Measurements from ENCODE around the gene WRAP53. TPM values are rescaled to one million over a fixed set of nuclear protein-coding genes. Genes with fewer than 3 reads are reported as not detected.

Gene WRAP53
- total and polyA plus RNA-seq, 10 donors: 8.5 to 21.8 (median 9.8) TPM

Other genes starting within 250 kb of the WRAP53 start
- 1 to 10 TPM; 1.0 to 5.5 (median 3.2) TPM for gene FGF11, start 249.0 kb upstream of the WRAP53 start, total RNA-seq
- 1 to 10 TPM; 1.5 to 3.5 (median 2.0) TPM for gene FGF11, start 249.0 kb upstream of the WRAP53 start, polyA plus RNA-seq
- gene CHRNB1, start 243.4 kb upstream of the WRAP53 start, total RNA-seq: 10 to 100 TPM in 5 of 7 donors, 1 to 10 TPM in 2; 7.3 to 12.9 (median 11.4) TPM
- 10 to 100 TPM in 2 of 3 donors, 1 to 10 TPM in 1; 7.3 to 12.4 (median 11.1) TPM for gene CHRNB1, start 243.4 kb upstream of the WRAP53 start, polyA plus RNA-seq
- 10 to 100 TPM; 38.7 to 68.8 (median 46.5) TPM for gene ZBTB4, start 208.8 kb upstream of the WRAP53 start, total RNA-seq
- gene ZBTB4, start 208.8 kb upstream of the WRAP53 start, polyA plus RNA-seq: 10 to 100 TPM; 10.5 to 23.7 (median 12.3) TPM
- gene SLC35G6, start 207.0 kb upstream of the WRAP53 start, total RNA-seq: not detected
- under 1 TPM in 1 of 3 donors, not detected in 2; 0.13 TPM for gene SLC35G6, start 207.0 kb upstream of the WRAP53 start, polyA plus RNA-seq
- gene POLR2A, start 204.1 kb upstream of the WRAP53 start, total RNA-seq: 100 to 1,000 TPM; 108 to 196 (median 173) TPM
- gene POLR2A, start 204.1 kb upstream of the WRAP53 start, polyA plus RNA-seq: 10 to 100 TPM in 1 of 3 donors, 1 to 10 TPM in 2; 8.2 to 26.0 (median 8.8) TPM
- gene TNFSF12, start 139.4 kb upstream of the WRAP53 start, total RNA-seq: 10 to 100 TPM; 37.4 to 64.6 (median 60.5) TPM
- 10 to 100 TPM; 46.5 to 65.0 (median 49.3) TPM for gene TNFSF12, start 139.4 kb upstream of the WRAP53 start, polyA plus RNA-seq
- 10 to 100 TPM; 14.5 to 54.0 (median 31.6) TPM for gene TNFSF13, start 129.7 kb upstream of the WRAP53 start, total RNA-seq
- gene TNFSF13, start 129.7 kb upstream of the WRAP53 start, polyA plus RNA-seq: 10 to 100 TPM; 19.9 to 23.4 (median 20.5) TPM
- gene SENP3, start 126.6 kb upstream of the WRAP53 start, total RNA-seq: 10 to 100 TPM; 36.3 to 71.7 (median 42.9) TPM
- 10 to 100 TPM; 43.1 to 52.7 (median 45.6) TPM for gene SENP3, start 126.6 kb upstream of the WRAP53 start, polyA plus RNA-seq
- 100 to 1,000 TPM; 177 to 387 (median 271) TPM for gene CD68, start 108.8 kb upstream of the WRAP53 start, total RNA-seq
- 100 to 1,000 TPM in 1 of 3 donors, 10 to 100 TPM in 2; 52.5 to 236 (median 86.1) TPM for gene CD68, start 108.8 kb upstream of the WRAP53 start, polyA plus RNA-seq
- gene MPDU1, start 104.6 kb upstream of the WRAP53 start, total RNA-seq: 100 to 1,000 TPM in 1 of 7 donors, 10 to 100 TPM in 6; 35.5 to 163 (median 51.2) TPM
- 10 to 100 TPM; 42.7 to 73.0 (median 59.5) TPM for gene MPDU1, start 104.6 kb upstream of the WRAP53 start, polyA plus RNA-seq
- 1 to 10 TPM in 1 of 7 donors, under 1 TPM in 2, not detected in 4; 0.41 to 1.7 (median 0.64) TPM for gene SOX15, start 98.4 kb upstream of the WRAP53 start, total RNA-seq
- gene SOX15, start 98.4 kb upstream of the WRAP53 start, polyA plus RNA-seq: under 1 TPM; 0.20 to 0.44 (median 0.32) TPM
- 10 to 100 TPM; 17.7 to 29.3 (median 26.7) TPM for gene FXR2, start 73.6 kb upstream of the WRAP53 start, total RNA-seq
- 10 to 100 TPM; 18.9 to 26.9 (median 20.4) TPM for gene FXR2, start 73.6 kb upstream of the WRAP53 start, polyA plus RNA-seq
- 10 to 100 TPM; 65.1 to 98.6 (median 80.6) TPM for gene SAT2, start 60.7 kb upstream of the WRAP53 start, total RNA-seq
- 100 to 1,000 TPM; 116 to 229 (median 191) TPM for gene SAT2, start 60.7 kb upstream of the WRAP53 start, polyA plus RNA-seq
- gene SHBG, start 58.3 kb upstream of the WRAP53 start, total RNA-seq: 1 to 10 TPM in 2 of 7 donors, under 1 TPM in 3, not detected in 2; 0.49 to 1.9 (median 0.70) TPM
- under 1 TPM; 0.27 to 0.35 (median 0.28) TPM for gene SHBG, start 58.3 kb upstream of the WRAP53 start, polyA plus RNA-seq
- gene ATP1B2, start 37.6 kb upstream of the WRAP53 start, total RNA-seq: 10 to 100 TPM in 1 of 7 donors, 1 to 10 TPM in 6; 3.8 to 10.1 (median 5.1) TPM
- under 1 TPM; 0.26 to 0.56 (median 0.54) TPM for gene ATP1B2, start 37.6 kb upstream of the WRAP53 start, polyA plus RNA-seq
- gene TP53, start 987 bp upstream of the WRAP53 start, total RNA-seq: 10 to 100 TPM; 37.0 to 83.9 (median 58.5) TPM
- 10 to 100 TPM; 33.6 to 48.1 (median 40.1) TPM for gene TP53, start 987 bp upstream of the WRAP53 start, polyA plus RNA-seq
- gene EFNB3, start 16.7 kb downstream of the WRAP53 start, total RNA-seq: under 1 TPM in 6 of 7 donors, not detected in 1; 0.17 to 0.60 (median 0.29) TPM
- under 1 TPM; 0.04 to 0.11 (median 0.06) TPM for gene EFNB3, start 16.7 kb downstream of the WRAP53 start, polyA plus RNA-seq
- gene DNAH2, start 29.3 kb downstream of the WRAP53 start, total RNA-seq: 1 to 10 TPM in 1 of 7 donors, under 1 TPM in 5, not detected in 1; 0.13 to 1.1 (median 0.23) TPM
- under 1 TPM; 0.02 to 0.03 (median 0.02) TPM for gene DNAH2, start 29.3 kb downstream of the WRAP53 start, polyA plus RNA-seq
- 100 to 1,000 TPM in 1 of 7 donors, 10 to 100 TPM in 6; 22.3 to 110 (median 60.8) TPM for gene KDM6B, start 145.7 kb downstream of the WRAP53 start, total RNA-seq
- gene KDM6B, start 145.7 kb downstream of the WRAP53 start, polyA plus RNA-seq: 10 to 100 TPM in 1 of 3 donors, 1 to 10 TPM in 2; 2.9 to 11.7 (median 4.0) TPM
- 10 to 100 TPM in 5 of 7 donors, 1 to 10 TPM in 2; 5.2 to 31.8 (median 18.0) TPM for gene TMEM88, start 166.6 kb downstream of the WRAP53 start, total RNA-seq
- 10 to 100 TPM in 1 of 3 donors, 1 to 10 TPM in 2; 5.5 to 26.2 (median 9.5) TPM for gene TMEM88, start 166.6 kb downstream of the WRAP53 start, polyA plus RNA-seq
- gene NAA38, start 169.1 kb downstream of the WRAP53 start, total RNA-seq: 100 to 1,000 TPM in 1 of 7 donors, 10 to 100 TPM in 6; 51.0 to 111 (median 56.9) TPM
- 100 to 1,000 TPM; 119 to 185 (median 182) TPM for gene NAA38, start 169.1 kb downstream of the WRAP53 start, polyA plus RNA-seq
- 10 to 100 TPM in 1 of 7 donors, 1 to 10 TPM in 6; 4.1 to 13.2 (median 5.9) TPM for gene CYB5D1, start 169.5 kb downstream of the WRAP53 start, total RNA-seq
- 1 to 10 TPM; 2.1 to 3.8 (median 2.9) TPM for gene CYB5D1, start 169.5 kb downstream of the WRAP53 start, polyA plus RNA-seq
- gene CHD3, start 200.3 kb downstream of the WRAP53 start, total RNA-seq: 100 to 1,000 TPM in 2 of 7 donors, 10 to 100 TPM in 5; 60.9 to 117 (median 83.6) TPM
- 10 to 100 TPM; 37.0 to 84.3 (median 71.8) TPM for gene CHD3, start 200.3 kb downstream of the WRAP53 start, polyA plus RNA-seq
- gene RNF227, start 227.8 kb downstream of the WRAP53 start, total RNA-seq: 10 to 100 TPM in 1 of 7 donors, 1 to 10 TPM in 6; 2.5 to 20.7 (median 3.4) TPM
- gene RNF227, start 227.8 kb downstream of the WRAP53 start, polyA plus RNA-seq: 1 to 10 TPM; 2.4 to 4.0 (median 3.8) TPM
- gene KCNAB3, start 241.4 kb downstream of the WRAP53 start, total RNA-seq: 1 to 10 TPM; 1.1 to 6.3 (median 4.2) TPM
- gene KCNAB3, start 241.4 kb downstream of the WRAP53 start, polyA plus RNA-seq: 1 to 10 TPM; 2.3 to 5.6 (median 2.9) TPM
- gene TRAPPC1, start 243.5 kb downstream of the WRAP53 start, total RNA-seq: 100 to 1,000 TPM in 3 of 7 donors, 10 to 100 TPM in 4; 71.1 to 120 (median 98.9) TPM
- gene TRAPPC1, start 243.5 kb downstream of the WRAP53 start, polyA plus RNA-seq: 100 to 1,000 TPM; 128 to 172 (median 135) TPM
- gene CNTROB, start 243.7 kb downstream of the WRAP53 start, total RNA-seq: 10 to 100 TPM; 22.6 to 27.0 (median 25.2) TPM
- 10 to 100 TPM; 19.6 to 27.1 (median 24.2) TPM for gene CNTROB, start 243.7 kb downstream of the WRAP53 start, polyA plus RNA-seq